Measurements from ENCODE around the gene VSX2.

GRCh38 chr14:74302634-74303569, 63.7 kb downstream of the VSX2 start, which contains the start of gene ABCD4:
- TF ChIP-seq EZH2 (IDR thresholded peaks at IDR 0.05; ENCODE audit: low read length) = no peak
- TF ChIP-seq, protein P1, sequence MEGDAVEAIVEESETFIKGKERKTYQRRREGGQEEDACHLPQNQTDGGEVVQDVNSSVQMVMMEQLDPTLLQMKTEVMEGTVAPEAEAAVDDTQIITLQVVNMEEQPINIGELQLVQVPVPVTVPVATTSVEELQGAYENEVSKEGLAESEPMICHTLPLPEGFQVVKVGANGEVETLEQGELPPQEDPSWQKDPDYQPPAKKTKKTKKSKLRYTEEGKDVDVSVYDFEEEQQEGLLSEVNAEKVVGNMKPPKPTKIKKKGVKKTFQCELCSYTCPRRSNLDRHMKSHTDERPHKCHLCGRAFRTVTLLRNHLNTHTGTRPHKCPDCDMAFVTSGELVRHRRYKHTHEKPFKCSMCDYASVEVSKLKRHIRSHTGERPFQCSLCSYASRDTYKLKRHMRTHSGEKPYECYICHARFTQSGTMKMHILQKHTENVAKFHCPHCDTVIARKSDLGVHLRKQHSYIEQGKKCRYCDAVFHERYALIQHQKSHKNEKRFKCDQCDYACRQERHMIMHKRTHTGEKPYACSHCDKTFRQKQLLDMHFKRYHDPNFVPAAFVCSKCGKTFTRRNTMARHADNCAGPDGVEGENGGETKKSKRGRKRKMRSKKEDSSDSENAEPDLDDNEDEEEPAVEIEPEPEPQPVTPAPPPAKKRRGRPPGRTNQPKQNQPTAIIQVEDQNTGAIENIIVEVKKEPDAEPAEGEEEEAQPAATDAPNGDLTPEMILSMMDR (optimal IDR thresholded peaks at IDR 0.05 in 1 of 3, IDR thresholded peaks at IDR 0.05 in 1 of 3, conservative IDR thresholded peaks at IDR 0.05 in 1 of 3; ENCODE audit: extremely low read depth in 1 of 3, insufficient read depth in 2 of 3, low read length in 3 of 3) = peak; percentile 38 to 69 (median 61)

Data from keratinocyte (primary cell).